HEK293T (cell line): ENCODE data around the gene ADAD2.

Experiments
- CTCF ChIA-PET: fragments of 350-600 bp; formaldehyde crosslinking; extraction: SDS; loops from one replicate; lab custom pipeline; 2021; ENCODE audit warnings: antibody characterized with exemption, inconsistent platforms; lab: Yijun Ruan, JAX
- POLR2A ChIA-PET: fragments of 350-600 bp; formaldehyde crosslinking; extraction: SDS; loops from one replicate; lab custom pipeline; 2020; ENCODE audit warnings: antibody characterized with exemption, inconsistent platforms; lab: Yijun Ruan, JAX
- DNase-seq: peaks from one replicate; pipeline ENCODE4 v3.0.0; 2012; ENCODE audit warnings: mixed read lengths; ENCODE audit errors: extremely low spot score
- ARNT ChIP-seq: fragments of 450-650 bp; IDR thresholded peaks from 2 replicates; pipeline ENCODE4 v1.6.1; 2017; ENCODE audit warnings: mild to moderate bottlenecking
- BHLHE40 ChIP-seq: fragments of 450-650 bp; IDR thresholded peaks from 2 replicates; pipeline ENCODE4 v1.6.1; 2016; ENCODE audit warnings: mild to moderate bottlenecking, moderate library complexity, borderline replicate concordance
- CTBP1 ChIP-seq: fragments of 450-650 bp; IDR thresholded peaks from 2 replicates; pipeline ENCODE4 v1.6.1; 2016; ENCODE audit warnings: borderline replicate concordance
- ELF4 ChIP-seq: fragments of 450-650 bp; IDR thresholded peaks from 2 replicates; pipeline ENCODE4 v1.6.1; 2017; ENCODE audit warnings: antibody characterized with exemption
- FOXA1 ChIP-seq: fragments of 450-650 bp; IDR thresholded peaks from 2 replicates; pipeline ENCODE4 v1.6.1; 2016; ENCODE audit warnings: mild to moderate bottlenecking
- FOXK2 ChIP-seq: fragments of 450-650 bp; IDR thresholded peaks from 2 replicates; pipeline ENCODE4 v1.6.1; 2016; ENCODE audit warnings: mild to moderate bottlenecking
- FOXM1 ChIP-seq: fragments of 450-650 bp; IDR thresholded peaks from 2 replicates; pipeline ENCODE4 v1.6.1; 2017; ENCODE audit warnings: mild to moderate bottlenecking, borderline replicate concordance
- HDGF ChIP-seq: fragments of 450-650 bp; IDR thresholded peaks from 2 replicates; pipeline ENCODE4 v1.6.1; 2017; ENCODE audit warnings: antibody characterized with exemption, borderline replicate concordance
- L3MBTL2 ChIP-seq: fragments of 450-650 bp; conservative IDR thresholded peaks from 2 replicates; pipeline ENCODE4 v1.6.1; 2016; ENCODE audit warnings: mild to moderate bottlenecking
- LEF1 ChIP-seq: fragments of 450-650 bp; IDR thresholded peaks from 2 replicates; pipeline ENCODE4 v1.6.1; 2017; ENCODE audit warnings: mild to moderate bottlenecking, borderline replicate concordance
- NFRKB ChIP-seq: fragments of 450-650 bp; IDR thresholded peaks from 2 replicates; pipeline ENCODE4 v1.6.1; 2016; ENCODE audit warnings: mild to moderate bottlenecking, moderate library complexity
- SP1 ChIP-seq: fragments of 450-650 bp; IDR thresholded peaks from 2 replicates; pipeline ENCODE4 v1.6.1; 2017
- SUZ12 ChIP-seq: fragments of 450-650 bp; IDR thresholded peaks from 2 replicates; pipeline ENCODE4 v1.6.1; 2016; ENCODE audit warnings: mild to moderate bottlenecking
- TARDBP ChIP-seq: fragments of 450-650 bp; IDR thresholded peaks from 2 replicates; pipeline ENCODE4 v1.6.1; 2016
- ZNF384 ChIP-seq: fragments of 450-650 bp; IDR thresholded peaks from 2 replicates; pipeline ENCODE4 v1.6.1; 2016
- TF ChIP-seq, protein P1 (sequence below): fragments of 450-650 bp; IDR thresholded peaks from 2 replicates; pipeline ENCODE4 v1.6.1; 2016

The ADAD2 gene

DNA sequence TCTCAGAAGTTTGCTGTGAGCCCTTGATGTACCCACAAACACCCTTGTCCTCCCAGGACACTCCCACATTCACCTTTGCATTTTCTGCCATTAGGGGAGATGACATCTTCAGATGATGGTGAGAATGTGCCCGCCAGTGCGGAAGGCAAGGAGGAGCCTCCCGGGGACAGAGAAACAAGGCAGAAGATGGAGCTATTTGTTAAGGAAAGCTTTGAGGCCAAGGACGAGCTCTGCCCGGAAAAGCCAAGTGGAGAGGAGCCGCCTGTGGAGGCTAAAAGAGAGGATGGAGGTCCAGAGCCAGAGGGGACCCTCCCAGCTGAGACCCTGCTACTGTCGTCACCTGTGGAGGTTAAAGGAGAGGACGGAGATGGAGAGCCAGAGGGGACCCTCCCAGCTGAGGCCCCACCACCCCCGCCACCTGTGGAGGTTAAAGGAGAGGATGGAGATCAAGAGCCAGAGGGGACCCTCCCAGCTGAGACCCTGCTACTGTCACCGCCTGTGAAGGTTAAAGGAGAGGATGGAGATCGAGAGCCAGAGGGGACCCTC, 21.1 kb upstream of the ADAD2 start:
- CTCF ChIA-PET: interaction anchor here (0.5 kb wide), 1 partner anchor 64 kb away, joined by 5 read pairs; no protein-coding TSS in a partner anchor
- TF ChIP-seq TARDBP (no peak), ZNF384 (no peak), FOXA1 (no peak), NFRKB (no peak), FOXM1 (no peak), ARNT (no peak), L3MBTL2 (no peak), HDGF (no peak), CTBP1 (no peak), BHLHE40 (no peak), FOXK2 (no peak), LEF1 (no peak), SUZ12 (no peak)
- POLR2A ChIA-PET: interaction anchor here (1.4 kb wide), 1 partner anchor 53 kb away, joined by 5 read pairs; the partner anchor contains the start of gene MBTPS1

DNA sequence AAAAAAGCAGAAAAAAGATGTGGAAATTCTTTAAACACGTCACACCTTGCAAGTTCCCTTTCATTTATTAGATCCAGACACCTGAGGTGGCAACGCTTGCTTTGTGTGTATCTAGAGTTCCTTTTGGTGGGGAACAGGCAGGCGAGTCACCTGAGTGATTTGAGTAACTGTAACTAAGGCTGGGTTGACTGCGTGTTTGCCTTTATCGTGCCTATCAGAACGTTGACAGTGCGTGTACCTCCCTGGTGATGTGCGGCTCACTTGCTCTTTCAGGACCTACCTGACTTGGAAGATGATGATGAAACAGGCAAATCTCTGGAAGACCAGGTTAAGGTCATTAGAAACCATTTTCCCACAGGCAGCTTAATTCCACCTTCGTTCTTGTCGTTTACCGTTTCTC, 16.6 kb upstream of the ADAD2 start:
- DNase-seq: no peak
- TF ChIP-seq NFRKB (no peak), ARNT (no peak), SP1 (no peak), TARDBP (no peak), SUZ12 (no peak), FOXK2 (no peak), ZNF384 (no peak), HDGF (no peak), ELF4 (no peak), FOXA1 (no peak), BHLHE40 (no peak), CTBP1 (no peak), L3MBTL2 (no peak), FOXM1 (no peak)
- TF ChIP-seq, protein P1, sequence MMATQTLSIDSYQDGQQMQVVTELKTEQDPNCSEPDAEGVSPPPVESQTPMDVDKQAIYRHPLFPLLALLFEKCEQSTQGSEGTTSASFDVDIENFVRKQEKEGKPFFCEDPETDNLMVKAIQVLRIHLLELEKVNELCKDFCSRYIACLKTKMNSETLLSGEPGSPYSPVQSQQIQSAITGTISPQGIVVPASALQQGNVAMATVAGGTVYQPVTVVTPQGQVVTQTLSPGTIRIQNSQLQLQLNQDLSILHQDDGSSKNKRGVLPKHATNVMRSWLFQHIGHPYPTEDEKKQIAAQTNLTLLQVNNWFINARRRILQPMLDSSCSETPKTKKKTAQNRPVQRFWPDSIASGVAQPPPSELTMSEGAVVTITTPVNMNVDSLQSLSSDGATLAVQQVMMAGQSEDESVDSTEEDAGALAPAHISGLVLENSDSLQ: no peak
- POLR2A ChIA-PET: no interaction called here
- CTCF ChIA-PET: no interaction called here

More for the DNA sequence above, 21.1 kb upstream of the ADAD2 start:
- no peak for DNase-seq

DNA sequence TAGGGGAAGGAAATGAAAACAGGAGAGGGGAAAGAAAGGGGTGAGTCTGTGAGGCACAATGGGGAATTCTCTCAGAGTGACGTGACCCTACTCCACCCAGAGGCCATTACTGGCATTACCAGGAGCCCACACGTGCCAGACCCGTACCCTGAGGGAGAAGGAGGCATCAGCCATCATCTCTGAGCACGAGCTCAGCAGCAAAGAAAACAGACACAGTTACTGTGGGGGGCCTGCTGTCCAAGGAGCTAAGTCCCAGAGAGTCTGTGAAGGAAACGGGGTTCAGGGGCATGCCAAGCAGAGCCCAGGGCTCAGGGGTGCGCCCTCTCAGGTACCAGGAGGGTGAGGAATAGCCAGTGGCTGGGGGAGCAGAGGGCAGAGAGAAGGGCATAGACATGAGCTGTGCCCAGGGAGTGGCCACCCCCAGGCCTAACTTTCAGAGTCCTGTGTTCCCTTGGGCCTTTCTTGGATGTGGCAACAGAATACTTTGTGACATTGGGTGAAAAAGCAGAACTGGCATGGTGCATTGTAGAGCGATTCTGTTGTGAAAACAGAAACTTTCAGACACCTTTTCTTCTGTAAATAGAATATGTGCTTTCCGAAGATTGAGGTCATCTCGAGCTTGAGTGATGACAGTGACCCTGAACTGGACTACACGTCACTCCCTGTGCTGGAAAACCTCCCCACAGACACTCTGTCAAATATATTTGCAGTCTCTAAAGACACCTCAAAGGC, 15.4 kb upstream of the ADAD2 start:
- CTCF ChIA-PET: interaction anchor here (1.3 to 2.0 kb wide), 2 partner anchors 11 to 91 kb away, joined by 5 to 7 read pairs; partner anchors contain the start of gene TAF1C
- TF ChIP-seq TARDBP (no peak), ARNT (no peak), L3MBTL2 (no peak), FOXM1 (no peak)
- DNase-seq: peak; percentile 42
- POLR2A ChIA-PET: interaction anchor here (1.0 to 1.3 kb wide), 2 partner anchors 20 to 30 kb away, joined by 3 read pairs; partner anchors contain the start of genes DNAAF1 and HSDL1

DNA sequence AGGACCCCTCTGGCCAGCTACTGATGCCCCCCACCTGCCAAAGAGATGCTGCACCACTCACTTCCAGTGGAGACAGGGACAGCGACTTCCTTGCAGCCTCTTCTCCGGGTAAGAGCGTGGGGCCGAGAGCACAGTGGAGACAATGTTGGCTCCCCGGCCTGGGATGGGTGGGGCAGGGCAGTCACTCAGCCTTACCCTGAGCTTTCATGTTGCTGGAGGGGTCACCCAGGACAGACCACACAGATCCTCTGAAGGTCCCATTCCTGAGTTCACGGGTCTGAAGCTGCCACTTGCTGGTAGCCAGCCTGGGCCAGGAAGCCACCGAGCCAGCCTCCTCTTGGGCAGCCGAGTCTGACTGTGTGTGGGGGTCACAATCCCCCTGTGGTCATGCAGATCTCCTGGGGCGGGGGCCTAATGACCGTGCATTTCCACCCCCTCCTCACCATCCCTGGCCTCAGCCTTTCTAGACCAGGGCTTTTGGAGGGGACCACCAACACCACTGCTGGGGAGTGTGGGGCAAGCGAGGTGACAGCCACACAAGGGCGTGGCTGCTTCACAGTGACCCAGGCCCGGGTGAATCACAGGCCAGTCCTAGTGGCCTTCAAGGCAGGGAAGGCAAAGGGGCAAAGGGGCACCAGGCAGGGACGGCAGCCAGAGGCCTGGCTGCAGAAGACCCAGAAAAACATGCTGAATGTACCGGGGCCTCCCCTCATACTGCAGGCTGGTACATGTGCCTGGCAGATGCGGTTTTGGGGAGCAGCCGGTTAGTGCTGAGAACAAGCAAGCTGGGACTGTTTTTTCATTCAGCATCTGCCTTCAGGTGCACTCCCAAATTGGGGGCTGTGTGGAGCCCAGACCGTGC, 14.5 kb upstream of the ADAD2 start:
- DNase-seq: no peak
- TF ChIP-seq SP1: no peak
- TF ChIP-seq ZNF384: no peak
- TF ChIP-seq CTBP1: no peak
- no peak for TF ChIP-seq BHLHE40
- no peak for TF ChIP-seq LEF1
- TF ChIP-seq FOXK2: no peak
- TF ChIP-seq, protein P1: no peak
- no peak for TF ChIP-seq TARDBP
- no peak for TF ChIP-seq ELF4
- TF ChIP-seq NFRKB: no peak
- TF ChIP-seq FOXM1: no peak
- TF ChIP-seq SUZ12: no peak
- TF ChIP-seq L3MBTL2: no peak
- ChIA-PET CTCF (interaction anchor here (1.3 to 2.0 kb wide), 2 partner anchors 10 to 92 kb away, joined by 5 to 7 read pairs; partner anchors contain the start of gene TAF1C), POLR2A (interaction anchor here (1.0 to 2.0 kb wide), 4 partner anchors 11 to 60 kb away, joined by 3 to 7 read pairs (median 5); partner anchors contain the start of genes DNAAF1, HSDL1, MBTPS1 and TAF1C)

DNA sequence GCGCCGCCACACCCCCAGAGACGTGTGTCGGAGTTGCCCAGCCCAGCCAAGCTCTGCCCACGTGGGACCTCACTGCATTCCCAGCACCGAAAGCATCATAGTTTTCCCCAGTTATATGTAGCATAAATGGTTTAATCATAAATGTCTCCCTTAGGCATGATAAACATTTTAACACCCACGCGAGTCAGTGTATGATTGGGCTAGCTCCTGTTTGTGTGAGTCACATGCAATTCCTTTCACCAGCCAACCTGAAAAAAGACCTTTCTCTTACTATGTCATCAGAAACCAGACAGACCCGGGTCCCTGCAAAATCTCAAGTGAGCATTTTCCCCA, 13.2 kb upstream of the ADAD2 start:
- CTCF ChIA-PET: interaction anchor here (1.0 to 2.2 kb wide), 2 partner anchors 9 to 62 kb away, joined by 4 to 8 read pairs; partner anchors contain the start of gene TAF1C
- no peak for TF ChIP-seq LEF1
- DNase-seq: no peak
- POLR2A ChIA-PET: interaction anchor here (1.5 to 2.0 kb wide), 2 partner anchors 9 to 61 kb away, joined by 7 read pairs; partner anchors contain the start of genes MBTPS1 and TAF1C
